Epithelial cell of proximal tubule (primary cell): ENCODE measurements around the gene PACRG. TPM values are rescaled to one million over a fixed set of nuclear protein-coding genes. Genes with fewer than 3 reads are reported as not detected.

Source experiments
- DNase-seq: peaks from one replicate; pipeline ENCODE4 v3.0.0-alpha.2; 2011; ENCODE audit warnings: low read depth
- H3K4me3 ChIP-seq: 2 replicates; pipeline ENCODE4 v1.5.1; 2011; ENCODE audit warnings: low read depth, mild to moderate bottlenecking, low read length
- CTCF ChIP-seq: conservative IDR thresholded peaks from 2 replicates; pipeline ENCODE4 v1.5.1; 2012; ENCODE audit warnings: low read depth, mild to moderate bottlenecking, low read length
- total RNA-seq: library from RNA; depleted of rRNA; stranded (reverse); fragments of >200 nt; gene quantifications from 2 replicates; pipeline ENCODE4 v1.2.3, GENCODE V29; 2015

The PACRG gene
- total RNA-seq, 1 donor from 2014 or later, result 0.12 TPM

- no peak for DNase-seq
- TF ChIP-seq CTCF, result no peak
- no peak overlapping the region for H3K4me3 ChIP-seq
These were observed 194.9 kb downstream of the PACRG start for GRCh38 chr6:162922563-162923166.

GRCh38 chr6:162934844-162935243 is 207.1 kb downstream of the PACRG start:
- DNase-seq, result no peak

GRCh38 chr6:162940426-162940825 is 212.7 kb downstream of the PACRG start:
- no peak for TF ChIP-seq CTCF
- no peak overlapping the region for H3K4me3 ChIP-seq
- DNase-seq, result no peak

More at GRCh38 chr6:162934844-162935243, 207.1 kb downstream of the PACRG start:
- TF ChIP-seq CTCF, result no peak
- H3K4me3 ChIP-seq, result no peak overlapping the region

- no peak for DNase-seq
- no peak overlapping the region for H3K4me3 ChIP-seq
- no peak for TF ChIP-seq CTCF
These were observed 213.4 kb downstream of the PACRG start for GRCh38 chr6:162941128-162941527.

- DNase-seq, result no peak
- TF ChIP-seq CTCF, result no peak
- H3K4me3 ChIP-seq, result no peak overlapping the region
These were observed 215.1 kb downstream of the PACRG start for GRCh38 chr6:162942866-162943265.

GRCh38 chr6:162943369-162943768 is 215.6 kb downstream of the PACRG start:
- DNase-seq, result no peak

More at GRCh38 chr6:162943369-162943768, 215.6 kb downstream of the PACRG start:
- TF ChIP-seq CTCF, result no peak
- no peak overlapping the region for H3K4me3 ChIP-seq
